ENCODE measurements around the gene ENTREP1. TPM values are rescaled to one million over a fixed set of nuclear protein-coding genes. Genes with fewer than 3 reads are reported as not detected.

The ENTREP1 gene
- total RNA-seq, 2 experiments from 2014 or later, result 0.08 to 0.14 TPM

- H3K36me3 ChIP-seq (ENCODE audit: insufficient read depth, low read length), result no peaks in the 10 kb centered on the region
- no peaks in the 10 kb centered on the region for H3K27me3 ChIP-seq (ENCODE audit: control insufficient read depth in 1 of 2, insufficient read depth in 2 of 2, low read length in 2 of 2)
- no peak for DNase-seq
- H3K4me1 Mint-ChIP-seq (ENCODE audit: low read depth), result no peaks in the 10 kb centered on the region
- H3K36me3 Mint-ChIP-seq (ENCODE audit: low read depth), result no peaks in the 10 kb centered on the region
- H3K27ac Mint-ChIP-seq, result no peak overlapping the region
- H3K4me3 Mint-ChIP-seq, result no peak overlapping the region
- intact Hi-C loops (cut with DNase I, micrococcal nuclease), result no loop called here
- H3K4me3 ChIP-seq (ENCODE audit: low read length), result no peak overlapping the region
- no peaks in the 10 kb centered on the region for H3K9me3 Mint-ChIP-seq
- peaks cover 23% of the 10 kb centered on the region for H3K27me3 Mint-ChIP-seq
- H3K9me3 ChIP-seq (ENCODE audit: control insufficient read depth in 1 of 2, insufficient read depth in 1 of 2, low read length in 2 of 2), result no peaks in the 10 kb centered on the region
- POLR2A ChIA-PET, result no interaction called here
- CTCF ChIA-PET, result no interaction called here
- no peak for TF ChIP-seq CTCF (IDR thresholded peaks at IDR 0.05)
- no peak overlapping the region for H3K27ac ChIP-seq (ENCODE audit: low read depth in 1 of 2, low read length in 2 of 2)
- no peak for ATAC-seq (ENCODE audit: poor library complexity)
- H3K4me1 ChIP-seq (ENCODE audit: insufficient read depth, low read length), result no peaks in the 10 kb centered on the region
These were observed 31.9 kb upstream of the ENTREP1 start for GRCh38 chr9:69293156-69293555.

- no peak overlapping the region for H3K4me3 ChIP-seq (ENCODE audit: low read length)
- no peak overlapping the region for H3K27ac ChIP-seq (ENCODE audit: low read depth in 1 of 2, low read length in 2 of 2)
- H3K4me1 ChIP-seq (ENCODE audit: insufficient read depth, low read length), result no peaks in the 10 kb centered on the region
- ATAC-seq (ENCODE audit: poor library complexity) (no peak), DNase-seq (no peak)
- ChIA-PET POLR2A (no interaction called here), CTCF (interaction anchor here (1.0 kb wide), 1 partner anchor 18 kb away, joined by 3 read pairs; no protein-coding TSS in a partner anchor)
- no peaks in the 10 kb centered on the region for H3K36me3 ChIP-seq (ENCODE audit: insufficient read depth, low read length)
- Mint-ChIP-seq H3K36me3 (ENCODE audit: low read depth) (no peaks in the 10 kb centered on the region), H3K9me3 (no peaks in the 10 kb centered on the region), H3K4me3 (no peak overlapping the region), H3K27me3 (peaks cover 14% of the 10 kb centered on the region), H3K27ac (no peak overlapping the region), H3K4me1 (ENCODE audit: low read depth) (no peaks in the 10 kb centered on the region)
- H3K27me3 ChIP-seq (ENCODE audit: control insufficient read depth in 1 of 2, insufficient read depth in 2 of 2, low read length in 2 of 2), result no peaks in the 10 kb centered on the region
- TF ChIP-seq CTCF (IDR thresholded peaks at IDR 0.05), result no peak
- H3K9me3 ChIP-seq (ENCODE audit: control insufficient read depth in 1 of 2, insufficient read depth in 1 of 2, low read length in 2 of 2), result no peaks in the 10 kb centered on the region
- intact Hi-C loops (cut with DNase I, micrococcal nuclease), result no loop called here
These were observed 29.0 kb upstream of the ENTREP1 start for GRCh38 chr9:69295872-69296552.

GRCh38 chr9:69297300-69297980 is 27.6 kb upstream of the ENTREP1 start:
- ChIA-PET POLR2A (no interaction called here), CTCF (no interaction called here)
- no peak overlapping the region for H3K4me3 ChIP-seq (ENCODE audit: low read length)
- Mint-ChIP-seq H3K4me1 (ENCODE audit: low read depth) (no peaks in the 10 kb centered on the region), H3K27me3 (peaks cover 12% of the 10 kb centered on the region), H3K4me3 (no peak overlapping the region), H3K9me3 (no peaks in the 10 kb centered on the region), H3K27ac (no peak overlapping the region), H3K36me3 (ENCODE audit: low read depth) (no peaks in the 10 kb centered on the region)
- H3K36me3 ChIP-seq (ENCODE audit: insufficient read depth, low read length), result no peaks in the 10 kb centered on the region
- TF ChIP-seq CTCF (IDR thresholded peaks at IDR 0.05), result no peak
- H3K4me1 ChIP-seq (ENCODE audit: insufficient read depth, low read length), result no peaks in the 10 kb centered on the region
- no peaks in the 10 kb centered on the region for H3K27me3 ChIP-seq (ENCODE audit: control insufficient read depth in 1 of 2, insufficient read depth in 2 of 2, low read length in 2 of 2)
- H3K27ac ChIP-seq (ENCODE audit: low read depth in 1 of 2, low read length in 2 of 2), result no peak overlapping the region
- intact Hi-C loops (cut with DNase I, micrococcal nuclease), result no loop called here
- ATAC-seq (ENCODE audit: poor library complexity) (no peak), DNase-seq (no peak)
- no peaks in the 10 kb centered on the region for H3K9me3 ChIP-seq (ENCODE audit: control insufficient read depth in 1 of 2, insufficient read depth in 1 of 2, low read length in 2 of 2)

Data from CD4-positive, alpha-beta T cell (primary cell).